GM12872 (cell line): ENCODE results near the gene ITCH.

Experiments
- CTCF ChIP-seq: IDR thresholded peaks from 3 replicates; pipeline ENCODE4 v1.5.1; 2011; ENCODE audit warnings: low read depth, mild to moderate bottlenecking, low read length, moderate library complexity; ENCODE audit not compliant: insufficient read depth

Gene ITCH

DNA sequence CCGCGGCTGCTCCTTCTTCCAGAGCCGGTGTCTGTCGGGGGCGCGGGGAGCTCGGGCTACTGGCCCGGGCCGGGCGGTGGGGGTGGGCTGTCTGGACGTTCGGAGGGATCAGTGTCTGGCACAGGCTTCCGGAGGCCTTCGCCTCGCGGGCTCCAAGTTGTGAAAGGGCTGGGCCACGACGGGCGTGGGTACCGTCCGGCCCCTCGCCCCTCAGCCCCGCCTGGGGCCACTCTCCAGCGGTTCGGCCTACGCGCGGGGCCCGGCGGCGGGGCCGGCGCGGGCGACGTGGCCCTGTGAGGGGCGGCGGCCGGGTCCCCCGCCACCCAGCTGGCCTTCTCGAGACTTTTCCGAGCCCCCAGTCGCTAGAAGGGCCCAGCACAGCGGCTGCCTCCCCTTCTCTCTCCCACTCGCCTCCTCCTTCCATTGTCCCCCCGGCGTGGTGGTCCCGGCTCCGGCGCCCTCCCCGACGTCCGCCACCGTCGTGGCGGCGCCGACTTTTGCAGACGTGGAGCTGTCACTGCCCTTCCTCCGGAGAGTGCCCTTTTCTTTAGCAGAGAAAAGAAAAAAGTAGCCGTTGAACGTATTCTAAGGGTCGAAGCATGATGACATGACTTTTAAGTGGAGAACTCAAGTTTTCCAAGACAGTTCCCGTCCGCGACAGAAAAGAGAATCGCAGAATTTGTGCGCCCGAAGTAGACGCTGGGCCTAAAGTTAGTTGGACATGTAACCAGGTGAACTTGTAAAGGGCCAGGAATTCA, 571 bp downstream of the ITCH start:
- no peak for TF ChIP-seq CTCF

GRCh38 chr20:34364223-34364506, 1.1 kb downstream of the ITCH start:
- no peak for TF ChIP-seq CTCF

DNA sequence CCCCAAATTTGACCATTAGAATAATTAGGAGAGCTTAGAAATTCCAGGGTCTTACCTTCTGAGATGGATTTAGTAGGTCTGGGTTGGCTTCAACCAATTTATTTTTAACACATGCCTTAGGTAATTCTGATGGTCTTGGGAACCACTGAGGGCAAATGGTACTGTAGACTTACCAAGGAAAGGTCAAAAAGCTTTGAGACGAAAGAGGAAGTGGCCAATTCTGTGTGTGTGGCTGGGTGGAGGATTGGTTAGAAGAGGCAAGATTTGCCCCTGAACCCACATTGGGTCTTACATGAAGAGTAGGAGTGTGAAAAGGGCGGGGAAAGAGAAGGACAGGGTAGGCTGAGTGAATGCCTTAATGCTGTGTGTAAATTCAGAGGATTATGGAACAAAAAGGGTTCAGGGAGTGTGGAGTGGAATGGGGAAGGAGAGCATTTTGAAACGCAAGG, 2.7 kb downstream of the ITCH start:
- no peak for TF ChIP-seq CTCF

DNA sequence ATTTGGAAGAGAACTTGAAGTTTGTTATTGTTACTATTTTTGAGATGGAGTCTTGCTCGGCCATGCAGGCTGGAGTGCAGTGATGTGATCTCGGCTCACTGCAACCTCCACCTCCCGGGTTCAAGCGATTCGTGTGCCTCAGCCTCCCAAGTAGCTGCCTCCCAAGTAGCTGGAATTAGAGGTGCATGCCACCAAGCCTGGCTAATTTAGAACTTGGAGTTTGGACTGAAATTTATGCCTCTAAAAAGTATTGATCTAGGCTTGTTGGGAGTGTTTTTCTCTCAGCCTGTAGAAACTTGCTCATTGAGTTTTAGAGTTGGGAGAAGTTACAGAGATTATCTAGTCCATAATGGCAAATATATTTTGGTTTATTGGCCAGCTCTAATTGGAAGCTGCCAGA, 4.1 kb downstream of the ITCH start:
- no peak for TF ChIP-seq CTCF

DNA sequence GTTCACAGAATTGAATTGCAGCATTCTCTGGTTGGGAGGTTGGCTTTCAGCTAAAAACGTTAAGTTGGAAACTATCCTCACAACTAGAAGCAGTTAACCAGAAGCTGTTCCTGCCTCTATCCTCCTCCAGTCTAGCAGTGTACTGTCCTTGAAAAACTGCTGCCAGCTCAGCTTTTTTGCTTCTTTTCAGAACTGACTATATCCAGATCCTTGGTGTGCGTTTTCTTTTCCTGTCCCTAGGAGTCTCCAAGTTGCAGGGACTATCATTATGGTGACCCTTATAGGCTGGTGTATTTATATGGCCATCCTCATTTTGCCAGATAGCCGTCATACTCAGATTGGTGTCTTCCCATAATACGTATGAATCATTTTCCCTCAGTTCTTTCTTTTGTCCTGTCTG, 5.5 kb downstream of the ITCH start:
- no peak for TF ChIP-seq CTCF

DNA sequence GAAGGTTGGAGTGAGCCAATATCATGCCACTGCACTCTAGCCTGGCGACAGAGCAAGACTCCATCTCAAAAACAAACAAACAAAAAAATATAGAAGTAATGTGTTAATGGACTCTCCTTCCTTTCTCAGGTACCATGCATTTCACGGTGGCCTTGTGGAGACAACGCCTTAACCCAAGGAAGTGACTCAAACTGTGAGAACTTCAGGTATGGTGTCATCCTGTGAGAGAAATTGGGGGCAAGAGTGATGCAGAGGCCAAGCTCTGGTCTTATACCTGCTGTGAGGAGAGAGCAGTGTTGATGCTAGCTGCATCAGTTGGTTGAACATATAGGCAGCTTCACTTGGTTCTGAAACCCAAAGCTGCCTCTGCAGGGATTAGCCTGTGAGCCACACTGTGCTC, 6.2 kb downstream of the ITCH start:
- TF ChIP-seq CTCF, result no peak

DNA sequence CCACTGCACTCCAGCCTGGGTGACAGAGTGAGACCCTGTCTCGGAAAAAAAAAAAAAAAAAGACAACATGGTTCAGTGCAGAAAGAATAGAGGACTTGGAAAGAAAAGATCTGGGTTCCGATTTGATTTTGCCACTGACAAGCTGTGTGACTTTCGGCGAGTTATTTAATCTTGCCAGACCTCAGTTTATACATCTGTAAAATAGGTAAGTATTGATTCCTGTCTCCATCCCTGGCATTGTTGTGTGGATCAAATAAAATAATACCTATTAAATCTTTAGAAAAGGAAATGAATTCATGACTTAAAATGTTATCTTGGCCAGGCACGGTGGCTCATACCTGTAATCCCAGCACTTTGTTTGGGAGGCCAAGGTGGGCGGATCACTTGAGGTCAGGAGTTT, 7.0 kb downstream of the ITCH start:
- no peak for TF ChIP-seq CTCF
